DND-41 (cell line): ENCODE measurements around the gene CEP104.

ENCODE experiments used
- CTCF ChIP-seq: IDR thresholded peaks from 2 replicates; pipeline ENCODE4 v1.5.1; 2012; ENCODE audit warnings: borderline replicate concordance, low read length, moderate library complexity, mild to moderate bottlenecking; ENCODE audit not compliant: poor library complexity, severe bottlenecking; ENCODE audit errors: extremely low read depth
- EZH2 ChIP-seq: IDR thresholded peaks from 3 replicates; pipeline ENCODE4 v1.6.1; 2012; ENCODE audit warnings: borderline replicate concordance, low read depth, mild to moderate bottlenecking, moderate library complexity, low read length, inconsistent platforms; ENCODE audit not compliant: severe bottlenecking

GRCh38 chr1:3779265-3779911, 77.6 kb downstream of the CEP104 start:
- no peak for TF ChIP-seq CTCF
- TF ChIP-seq EZH2, result no peak
